Activated CD8-positive, alpha-beta memory T cell treated with anti-CD3 and anti-CD28 coated beads for 4 hours (primary cell): ENCODE data around the gene TMEM135.
"Not testable (repeated sequence)": the region's sequence is repeated elsewhere in the genome, so short reads cannot be mapped to it uniquely, and the experiment has no call there.

Source experiments
- DNase-seq, 2 donors: peaks; one replicate each; pipeline ENCODE4 v3.0.0-alpha.2; 2020; ENCODE audit warnings: low read depth in 2 of 2

TMEM135 gene

DNA sequence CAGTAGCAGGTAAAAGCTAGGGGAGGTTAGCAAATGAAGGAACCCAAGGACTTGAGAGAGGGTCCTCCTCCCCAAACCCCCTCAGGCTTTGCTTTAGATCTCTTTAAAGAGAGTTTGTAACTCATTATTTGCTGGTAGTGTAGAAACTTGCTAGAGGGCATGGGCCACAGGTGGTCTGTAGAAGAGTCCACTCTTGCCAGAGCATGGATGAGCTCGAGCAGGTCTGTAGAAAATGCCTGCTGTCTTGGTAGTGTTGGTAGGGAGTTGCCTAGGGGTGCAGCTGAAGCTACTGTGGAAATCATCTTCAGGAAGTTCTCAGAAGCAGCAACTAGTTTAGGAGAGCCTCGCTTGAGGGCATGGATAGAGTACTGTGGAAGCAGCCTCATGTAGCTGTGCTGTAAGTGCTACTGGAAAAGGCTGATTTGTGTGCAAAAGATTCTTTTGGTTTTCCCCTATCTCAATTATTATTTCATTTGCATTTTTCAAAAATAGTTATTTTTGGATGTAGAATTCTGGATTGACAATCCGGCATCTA is 104.3 kb downstream of the TMEM135 start:
- no peak for DNase-seq

- no peak for DNase-seq
Measured at GRCh38 chr11:87142594-87142993, 104.9 kb downstream of the TMEM135 start.

- no peak for DNase-seq
Measured at GRCh38 chr11:87143641-87144040, 105.9 kb downstream of the TMEM135 start.

DNA sequence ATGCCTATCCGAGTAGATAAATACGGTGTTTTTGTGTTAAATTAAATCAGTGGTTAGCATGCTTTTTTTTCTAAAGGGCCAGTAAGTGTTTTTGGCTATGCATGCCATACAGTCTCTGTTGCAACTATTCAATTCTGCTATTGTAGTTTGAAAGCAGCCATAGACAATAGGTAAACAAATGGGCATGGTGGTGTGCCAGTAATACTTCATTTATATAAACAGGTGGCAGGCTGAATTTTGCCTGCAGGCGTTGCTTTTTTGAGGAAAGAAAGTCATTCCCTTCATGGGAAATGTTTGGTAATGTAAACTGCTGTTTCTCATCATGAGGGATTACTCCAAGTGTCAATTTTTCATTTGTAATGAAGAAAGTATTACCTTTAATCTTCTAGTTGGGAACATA is 106.5 kb downstream of the TMEM135 start:
- no peak for DNase-seq

- DNase-seq, result no peak
Measured at GRCh38 chr11:87148749-87149148, 111.0 kb downstream of the TMEM135 start.

GRCh38 chr11:87149782-87150181 is 112.0 kb downstream of the TMEM135 start:
- DNase-seq, result not testable (repeated sequence)

DNA sequence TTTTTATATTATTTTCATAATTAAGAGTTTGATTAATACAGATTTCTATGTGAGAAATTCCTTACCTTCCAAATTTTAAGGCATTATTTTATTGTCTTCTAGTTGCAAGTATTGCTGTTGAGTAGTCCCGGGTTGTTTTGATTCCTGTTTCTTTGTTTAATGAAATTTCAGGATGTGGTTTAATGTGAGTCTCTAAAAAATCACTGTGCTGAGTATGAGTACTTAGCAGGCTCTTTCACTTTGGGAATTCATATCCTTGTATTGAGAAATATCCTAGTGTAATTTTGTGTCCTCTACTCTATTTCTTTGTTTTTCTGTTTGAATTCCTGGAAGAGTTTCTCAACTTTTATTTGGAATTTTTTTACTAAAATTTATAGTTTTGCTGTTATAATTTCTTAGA is 113.2 kb downstream of the TMEM135 start:
- DNase-seq, result no peak

DNA sequence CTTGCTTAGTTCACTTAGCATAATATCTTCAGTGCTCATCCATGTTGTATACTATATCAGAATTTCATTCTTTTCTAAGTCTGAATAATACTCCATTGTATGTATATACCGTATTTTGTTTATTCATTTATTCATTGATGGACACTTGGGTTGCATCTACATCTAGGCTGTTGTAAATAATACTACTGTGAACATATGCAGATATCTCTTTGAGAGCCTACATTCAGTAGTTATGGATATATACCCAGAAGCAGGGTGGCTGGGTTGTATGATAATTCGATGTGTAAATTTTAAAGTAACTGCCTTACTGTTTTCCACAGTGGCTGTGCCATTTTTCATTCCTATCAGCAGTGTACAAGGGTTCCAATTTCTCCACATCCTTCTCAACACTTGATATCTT is 116.5 kb downstream of the TMEM135 start:
- no peak for DNase-seq

GRCh38 chr11:87156970-87157369 is 119.2 kb downstream of the TMEM135 start:
- DNase-seq, result no peak

- DNase-seq, result not testable (repeated sequence)
Measured at GRCh38 chr11:87169076-87169475, 131.3 kb downstream of the TMEM135 start.

- no peak for DNase-seq
Measured at GRCh38 chr11:87173185-87174039, 135.7 kb downstream of the TMEM135 start.

DNA sequence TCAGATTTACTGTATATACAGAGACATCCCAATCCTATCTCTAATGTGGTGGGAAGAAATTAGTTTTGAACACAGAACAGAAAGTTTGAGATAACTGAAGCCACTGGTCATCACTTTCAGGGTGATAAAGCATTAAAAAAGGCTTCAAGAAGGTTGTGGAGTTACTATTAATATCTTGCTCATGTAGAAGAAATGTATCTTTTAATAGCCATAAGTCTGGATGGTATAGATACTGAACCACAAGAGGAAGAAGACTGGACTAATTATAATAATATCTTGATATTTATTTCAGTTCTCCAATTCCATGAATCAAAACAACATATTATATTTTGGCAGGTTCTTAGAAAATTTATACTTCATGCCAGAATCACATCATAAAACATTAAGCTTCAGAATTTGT is 137.1 kb downstream of the TMEM135 start:
- DNase-seq, result no peak

DNA sequence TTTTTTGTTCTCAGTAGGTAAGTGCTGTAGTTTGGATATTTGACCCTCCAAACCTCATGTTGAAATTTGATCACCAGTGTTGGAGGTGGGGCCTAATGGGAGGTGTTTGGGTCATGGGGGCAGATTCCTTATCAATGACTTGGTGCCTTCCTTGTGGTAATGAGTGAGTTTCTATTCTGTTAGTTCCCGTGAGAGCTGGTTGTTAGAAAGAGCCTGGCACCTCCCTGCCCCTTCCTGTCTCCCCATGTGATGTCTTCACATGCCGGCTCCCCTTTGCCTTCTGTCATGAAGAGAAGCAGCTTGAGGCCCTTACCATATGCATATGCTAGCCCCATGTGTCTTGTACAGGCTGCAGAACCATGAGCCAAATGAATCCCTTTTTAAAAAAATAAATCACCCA is 138.3 kb downstream of the TMEM135 start:
- no peak for DNase-seq

DNA sequence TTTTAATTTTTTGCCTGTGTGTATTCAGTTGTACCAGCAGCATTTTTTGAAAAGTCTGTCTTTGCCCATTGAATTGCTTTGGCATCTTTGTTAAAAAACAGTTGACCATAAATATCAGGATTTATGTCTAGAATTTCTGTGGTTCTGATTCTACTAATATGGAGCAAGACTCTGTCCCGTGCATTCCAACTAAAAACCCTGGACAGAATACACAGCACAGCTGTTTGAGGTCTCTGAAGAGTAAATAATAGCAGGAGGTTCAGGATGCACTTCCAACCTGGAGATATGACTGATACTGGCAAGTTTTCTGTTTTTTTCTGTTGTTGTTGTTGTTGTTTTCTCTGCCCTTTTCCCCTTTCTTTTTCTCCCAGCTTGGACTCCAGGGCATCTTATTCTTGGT is 141.9 kb downstream of the TMEM135 start:
- no peak for DNase-seq

DNA sequence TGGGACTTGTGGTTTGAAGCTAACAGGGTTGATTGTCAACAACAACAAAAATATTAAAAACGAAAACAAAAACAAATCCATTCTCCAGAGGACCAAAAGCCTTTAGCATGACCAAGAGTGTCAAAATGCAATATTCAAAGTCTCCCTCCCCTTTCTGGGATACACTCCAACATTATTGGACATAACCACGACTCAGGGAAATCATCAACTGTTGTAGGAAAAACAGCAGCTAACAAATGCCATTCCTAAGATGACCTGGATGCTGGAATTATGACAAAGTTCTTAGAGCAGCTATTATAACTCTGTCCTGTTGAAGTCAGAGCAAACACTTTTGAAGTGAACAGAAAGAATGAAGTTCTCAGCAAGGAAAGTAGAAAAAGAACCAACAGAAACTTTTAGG is 143.0 kb downstream of the TMEM135 start:
- no peak for DNase-seq

DNA sequence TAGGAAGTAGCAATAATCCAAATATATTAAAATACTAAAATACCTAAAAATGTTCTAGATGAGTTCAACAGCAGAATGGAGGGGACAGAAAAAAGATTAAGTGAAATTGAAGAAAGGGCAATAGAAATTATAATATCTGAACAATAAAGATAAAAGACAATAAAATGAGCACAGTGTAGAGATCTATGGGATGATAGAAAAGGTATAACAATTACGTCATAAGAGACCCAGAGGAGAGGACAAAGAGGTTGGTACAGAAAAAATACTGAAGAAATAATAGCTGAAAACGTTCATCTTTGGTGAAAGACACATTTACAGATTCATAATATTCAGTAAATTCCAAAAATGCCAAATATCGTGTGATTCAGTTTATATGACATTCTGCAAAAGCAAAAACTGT is 143.4 kb downstream of the TMEM135 start:
- DNase-seq, result no peak

DNA sequence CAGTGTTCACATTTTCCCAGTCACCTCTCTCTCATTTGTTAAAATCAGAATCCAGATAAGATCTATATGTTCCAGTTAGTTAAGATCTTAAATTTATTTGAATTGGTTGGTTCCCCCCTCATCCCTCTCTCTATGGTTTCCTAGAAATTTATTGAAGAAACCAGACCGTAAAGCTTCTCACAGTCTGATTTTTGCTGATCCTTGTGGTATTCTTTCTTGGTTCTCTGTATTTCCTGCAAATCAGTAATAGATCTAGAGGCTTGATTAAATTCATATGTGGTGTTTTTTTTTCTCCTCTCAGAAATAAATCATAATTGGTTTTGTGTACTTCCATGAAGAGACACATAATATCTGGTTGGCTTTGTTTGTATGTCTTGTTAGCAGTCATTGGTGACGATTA is 147.5 kb downstream of the TMEM135 start:
- no peak for DNase-seq

DNA sequence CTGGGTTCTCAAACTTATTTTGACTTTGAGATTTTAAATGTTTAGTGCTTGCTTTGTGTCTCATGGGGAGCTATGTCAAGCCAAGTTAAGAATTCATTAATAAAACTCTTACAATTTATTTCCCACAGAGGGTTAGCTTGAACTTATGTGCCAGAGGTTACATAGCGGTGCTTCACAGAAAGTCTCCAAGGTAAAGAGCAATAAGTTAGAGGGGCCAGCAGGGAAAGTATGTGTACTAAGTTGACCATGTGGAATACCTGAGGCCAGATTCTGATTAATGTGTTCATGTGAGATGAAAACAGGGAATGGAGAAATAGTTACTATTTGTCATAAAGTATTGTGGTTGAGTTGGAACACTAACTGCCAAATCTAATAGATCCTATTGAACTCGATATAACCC is 149.3 kb downstream of the TMEM135 start:
- no peak for DNase-seq

DNA sequence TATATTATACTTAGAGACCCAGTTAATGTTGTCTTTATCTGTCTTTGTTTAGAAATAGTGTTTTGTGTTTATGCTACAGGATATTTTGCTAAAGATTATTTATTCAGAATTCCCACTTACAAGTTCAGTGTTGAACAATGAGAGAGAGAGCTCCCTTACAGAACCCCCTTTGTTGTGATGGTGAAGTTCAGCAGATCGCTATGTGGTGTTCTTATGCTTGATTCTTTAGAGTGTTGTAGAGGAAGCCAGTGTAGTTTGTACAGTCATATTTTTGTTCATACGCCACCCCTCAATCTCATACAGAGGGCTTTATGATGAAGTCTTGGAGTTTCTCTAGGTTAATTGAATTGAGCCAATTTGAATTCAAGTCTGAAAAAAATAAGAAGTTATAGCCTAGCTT is 150.2 kb downstream of the TMEM135 start:
- no peak for DNase-seq

DNA sequence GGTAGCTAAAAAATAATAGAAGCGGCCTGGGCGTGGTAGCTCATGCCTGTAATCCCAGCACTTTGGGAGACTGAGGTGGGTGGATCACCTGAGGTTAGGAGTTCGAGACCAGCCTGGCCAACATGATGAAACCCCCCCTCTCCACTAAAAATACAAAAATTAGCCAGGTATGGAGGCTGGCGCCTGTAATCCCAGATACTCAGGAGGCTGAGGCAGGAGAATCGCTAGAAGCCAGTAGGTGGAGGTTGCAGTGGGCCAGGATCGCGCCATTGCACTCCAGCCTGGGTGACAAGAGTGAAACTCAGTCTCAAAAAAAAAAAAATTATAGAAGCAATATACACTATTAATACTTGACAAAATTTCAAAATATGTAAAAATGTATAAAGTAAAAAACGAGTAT is 150.7 kb downstream of the TMEM135 start:
- not testable (repeated sequence) for DNase-seq

- DNase-seq, result not testable (repeated sequence)
Measured at GRCh38 chr11:87188921-87189320, 151.2 kb downstream of the TMEM135 start.

DNA sequence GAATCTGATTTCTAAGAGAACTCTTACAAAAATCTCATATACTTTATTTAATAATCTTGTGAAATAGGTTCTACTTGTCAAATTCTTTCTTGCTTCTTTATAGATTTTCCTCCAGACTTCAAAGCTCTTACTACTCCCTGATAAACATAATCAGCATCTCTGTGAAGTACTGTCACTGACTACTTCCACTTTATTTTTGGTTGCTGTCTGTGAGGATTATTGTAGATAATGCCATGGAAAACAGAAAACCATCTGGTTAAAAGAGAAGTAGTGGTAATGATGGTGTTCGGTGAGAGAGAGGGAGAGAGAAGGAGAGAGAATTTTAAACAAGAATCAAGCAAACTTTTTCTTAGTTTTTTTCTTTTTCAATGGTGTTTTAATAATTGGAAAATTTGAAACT is 152.3 kb downstream of the TMEM135 start:
- no peak for DNase-seq

DNA sequence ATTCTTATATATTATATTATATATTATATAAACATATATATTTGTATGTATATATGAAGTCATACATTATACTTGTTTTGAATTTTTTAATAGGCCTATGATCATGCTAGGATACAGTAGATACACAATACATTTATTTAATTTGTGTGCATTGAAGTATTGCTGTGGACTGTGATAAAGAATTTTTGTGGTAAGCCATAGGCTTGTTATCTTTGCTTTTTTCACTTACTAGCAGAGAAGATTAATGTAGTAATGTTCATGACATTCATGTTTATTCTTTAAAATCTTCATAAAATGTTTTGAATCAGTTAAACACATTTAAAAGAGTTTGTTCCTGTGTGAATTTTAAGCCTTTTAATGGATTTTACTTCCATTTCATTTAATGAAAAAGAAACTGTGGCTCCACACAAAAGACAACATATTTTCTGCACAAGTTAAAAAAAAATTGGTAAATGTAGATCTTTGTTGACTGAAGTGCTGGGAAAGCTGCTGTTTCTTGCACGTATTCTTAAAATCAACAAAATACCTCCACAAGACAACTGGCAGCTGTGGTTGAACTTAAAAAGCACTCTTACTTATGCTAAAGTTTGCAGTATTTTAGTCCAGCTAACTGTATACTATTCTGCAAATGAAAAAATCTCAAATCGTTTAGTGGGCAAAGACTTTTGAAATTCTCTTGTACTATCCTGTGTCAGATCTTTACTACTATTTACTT is 156.2 kb downstream of the TMEM135 start:
- no peak for DNase-seq
